Measurements from ENCODE around the gene ATRN.
"Not testable (repeated sequence)": the region's sequence is repeated elsewhere in the genome, so short reads cannot be mapped to it uniquely, and the experiment has no call there.

ATRN gene

GRCh38 chr20:3572151-3572550 is 101.3 kb downstream of the ATRN start:
- DNase-seq, result no peak

GRCh38 chr20:3576363-3576762 is 105.5 kb downstream of the ATRN start:
- DNase-seq, result no peak

- no peak for DNase-seq
These were observed 106.5 kb downstream of the ATRN start for GRCh38 chr20:3577366-3577765.

- DNase-seq, result no peak
These were observed 109.6 kb downstream of the ATRN start for GRCh38 chr20:3580412-3580811.

- DNase-seq, result no peak
These were observed 112.9 kb downstream of the ATRN start for GRCh38 chr20:3583765-3584164.

GRCh38 chr20:3586093-3586492 is 115.3 kb downstream of the ATRN start:
- no peak for DNase-seq

- DNase-seq, result no peak
These were observed 119.3 kb downstream of the ATRN start for GRCh38 chr20:3590164-3590563.

- no peak for DNase-seq
These were observed 122.1 kb downstream of the ATRN start for GRCh38 chr20:3592931-3593330.

- DNase-seq, result no peak
These were observed 124.7 kb downstream of the ATRN start for GRCh38 chr20:3595541-3595940.

- no peak for DNase-seq
These were observed 132.3 kb downstream of the ATRN start for GRCh38 chr20:3603108-3603507.

- not testable (repeated sequence) for DNase-seq
These were observed 134.6 kb downstream of the ATRN start for GRCh38 chr20:3605386-3605886.

- no peak for DNase-seq
These were observed 135.2 kb downstream of the ATRN start for GRCh38 chr20:3606021-3606420.

- no peak for DNase-seq
These were observed 141.1 kb downstream of the ATRN start for GRCh38 chr20:3611901-3612300.

GRCh38 chr20:3612795-3613572 is 142.2 kb downstream of the ATRN start:
- DNase-seq, result no peak

GRCh38 chr20:3613821-3614440 is 143.1 kb downstream of the ATRN start:
- DNase-seq, result no peak

- DNase-seq, result no peak
These were observed 143.6 kb downstream of the ATRN start for GRCh38 chr20:3614466-3614865.

GRCh38 chr20:3615171-3615840 is 144.5 kb downstream of the ATRN start:
- DNase-seq, result not testable (repeated sequence)

GRCh38 chr20:3616250-3616649 is 145.4 kb downstream of the ATRN start:
- DNase-seq, result no peak

GRCh38 chr20:3621111-3621510 is 150.3 kb downstream of the ATRN start:
- no peak for DNase-seq

GRCh38 chr20:3622406-3622805 is 151.6 kb downstream of the ATRN start:
- no peak for DNase-seq

- DNase-seq, result no peak
These were observed 156.7 kb downstream of the ATRN start for GRCh38 chr20:3627476-3627875.

GRCh38 chr20:3628502-3629314 is 157.9 kb downstream of the ATRN start:
- DNase-seq, result no peak

GRCh38 chr20:3629893-3630292 is 159.1 kb downstream of the ATRN start:
- DNase-seq, result no peak

Measured in suppressor macrophage treated with lipopolysaccharide for 4 hours (primary cell).